ENCODE data around the gene KDM5A.
"Not testable (repeated sequence)": the region's sequence is repeated elsewhere in the genome, so short reads cannot be mapped to it uniquely, and the experiment has no call there.

Gene KDM5A

GRCh38 chr12:386651-387050 is 2.5 kb downstream of the KDM5A start:
- no peak for TF ChIP-seq CTCF (IDR thresholded peaks at IDR 0.05; ENCODE audit: insufficient read depth, low read length)
- no peak for TF ChIP-seq POLR2AphosphoS5 (IDR thresholded peaks at IDR 0.05; ENCODE audit: low read depth)
- TF ChIP-seq GABPA (IDR thresholded peaks at IDR 0.05; ENCODE audit: low read depth), result no peak
- TF ChIP-seq REST (IDR thresholded peaks at IDR 0.05; ENCODE audit: insufficient replicate concordance, low read depth), result no peak
- TF ChIP-seq SPI1 (IDR thresholded peaks at IDR 0.05; ENCODE audit: borderline replicate concordance, low read depth), result no peak
- H3K4me3 ChIP-seq (replicated peaks; ENCODE audit: insufficient read depth, low read length), result peak overlapping the region; percentile 74
- H3K27me3 ChIP-seq (ENCODE audit: insufficient read depth, poor library complexity, severe bottlenecking), result no peaks in the 10 kb centered on the region
- no peak for DNase-seq (ENCODE audit: low read depth in 1 of 2, low spot score in 1 of 2)
- H3K27ac ChIP-seq (replicated peaks), result no peak overlapping the region

- not testable (repeated sequence) for DNase-seq (ENCODE audit: low read depth in 1 of 2, low spot score in 1 of 2); H3K27ac ChIP-seq (replicated peaks); H3K27me3 ChIP-seq (ENCODE audit: insufficient read depth, poor library complexity, severe bottlenecking); H3K4me3 ChIP-seq (replicated peaks; ENCODE audit: insufficient read depth, low read length)
These were observed 18.2 kb downstream of the KDM5A start for GRCh38 chr12:370739-371485.

- Histone ChIP-seq H3K27me3 (ENCODE audit: insufficient read depth, poor library complexity, severe bottlenecking) (no peaks in the 10 kb centered on the region), H3K27ac (replicated peaks) (no peak overlapping the region), H3K4me3 (replicated peaks; ENCODE audit: insufficient read depth, low read length) (no peak overlapping the region)
- TF ChIP-seq CTCF (IDR thresholded peaks at IDR 0.05; ENCODE audit: insufficient read depth, low read length) (no peak), POLR2AphosphoS5 (IDR thresholded peaks at IDR 0.05; ENCODE audit: low read depth) (no peak), GABPA (IDR thresholded peaks at IDR 0.05; ENCODE audit: low read depth) (no peak), REST (IDR thresholded peaks at IDR 0.05; ENCODE audit: insufficient replicate concordance, low read depth) (no peak), SPI1 (IDR thresholded peaks at IDR 0.05; ENCODE audit: borderline replicate concordance, low read depth) (no peak)
- no peak for DNase-seq (ENCODE audit: low read depth in 1 of 2, low spot score in 1 of 2)
These were observed 21.1 kb downstream of the KDM5A start for GRCh38 chr12:367972-368371.

GRCh38 chr12:366820-367219 is 22.3 kb downstream of the KDM5A start:
- DNase-seq (ENCODE audit: low read depth in 1 of 2, low spot score in 1 of 2), result no peak

More at GRCh38 chr12:366820-367219, 22.3 kb downstream of the KDM5A start:
- TF ChIP-seq REST (IDR thresholded peaks at IDR 0.05; ENCODE audit: insufficient replicate concordance, low read depth) (no peak), POLR2AphosphoS5 (IDR thresholded peaks at IDR 0.05; ENCODE audit: low read depth) (no peak), GABPA (IDR thresholded peaks at IDR 0.05; ENCODE audit: low read depth) (no peak), SPI1 (IDR thresholded peaks at IDR 0.05; ENCODE audit: borderline replicate concordance, low read depth) (no peak), CTCF (IDR thresholded peaks at IDR 0.05; ENCODE audit: insufficient read depth, low read length) (no peak)
- no peak overlapping the region for H3K27ac ChIP-seq (replicated peaks)
- H3K27me3 ChIP-seq (ENCODE audit: insufficient read depth, poor library complexity, severe bottlenecking), result no peaks in the 10 kb centered on the region
- no peak overlapping the region for H3K4me3 ChIP-seq (replicated peaks; ENCODE audit: insufficient read depth, low read length)

All from HL-60 (cell line).